ENCODE results near the gene PDCD1. TPM values are rescaled to one million over a fixed set of nuclear protein-coding genes. Genes with fewer than 3 reads are reported as not detected.
"Not testable (repeated sequence)": the region's sequence is repeated elsewhere in the genome, so short reads cannot be mapped to it uniquely, and the experiment has no call there.

PDCD1 gene
- total RNA-seq, 1 experiment from 2014 or later, result not detected

DNA sequence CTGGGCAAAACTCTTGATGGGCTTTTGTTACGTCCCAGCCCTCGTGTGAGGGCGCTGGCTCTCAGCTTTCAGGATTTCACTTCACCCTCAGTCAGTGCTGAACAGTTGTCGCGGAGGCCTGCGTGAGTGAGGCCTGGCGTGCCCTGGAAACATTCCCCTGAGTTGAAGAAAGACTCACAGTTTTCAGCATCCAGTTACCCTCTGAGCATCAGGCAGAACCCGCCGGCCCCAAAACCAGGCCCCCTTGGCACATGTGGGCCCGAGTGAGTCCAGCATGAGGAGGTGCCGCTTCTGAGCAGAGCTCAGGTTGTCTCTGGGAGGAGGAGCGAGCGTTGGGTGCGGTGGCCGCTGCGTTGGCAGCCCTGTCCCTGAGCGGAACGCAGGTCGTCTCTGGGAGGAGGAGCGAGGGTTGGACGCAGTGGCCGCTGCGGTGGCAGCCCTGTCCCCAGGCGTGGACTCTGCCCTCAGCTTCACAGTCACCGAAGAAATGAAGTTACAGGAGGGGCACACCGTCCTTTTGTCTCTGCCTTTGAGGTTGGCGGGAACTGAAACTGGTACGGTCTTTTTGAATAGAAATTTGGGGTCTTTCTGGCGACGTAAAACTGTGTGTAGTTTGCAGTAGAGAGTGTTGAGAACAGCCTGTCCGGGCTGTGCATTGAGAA, 49.8 kb downstream of the PDCD1 start, which contains the start of gene NEU4:
NEU4 (plus strand) TSS at position 473 of the 662 bp plus-strand sequence. CDS start 5,292 bp downstream, outside the sequence.
- no peaks in the 10 kb centered on the region for H3K27me3 ChIP-seq

DNA sequence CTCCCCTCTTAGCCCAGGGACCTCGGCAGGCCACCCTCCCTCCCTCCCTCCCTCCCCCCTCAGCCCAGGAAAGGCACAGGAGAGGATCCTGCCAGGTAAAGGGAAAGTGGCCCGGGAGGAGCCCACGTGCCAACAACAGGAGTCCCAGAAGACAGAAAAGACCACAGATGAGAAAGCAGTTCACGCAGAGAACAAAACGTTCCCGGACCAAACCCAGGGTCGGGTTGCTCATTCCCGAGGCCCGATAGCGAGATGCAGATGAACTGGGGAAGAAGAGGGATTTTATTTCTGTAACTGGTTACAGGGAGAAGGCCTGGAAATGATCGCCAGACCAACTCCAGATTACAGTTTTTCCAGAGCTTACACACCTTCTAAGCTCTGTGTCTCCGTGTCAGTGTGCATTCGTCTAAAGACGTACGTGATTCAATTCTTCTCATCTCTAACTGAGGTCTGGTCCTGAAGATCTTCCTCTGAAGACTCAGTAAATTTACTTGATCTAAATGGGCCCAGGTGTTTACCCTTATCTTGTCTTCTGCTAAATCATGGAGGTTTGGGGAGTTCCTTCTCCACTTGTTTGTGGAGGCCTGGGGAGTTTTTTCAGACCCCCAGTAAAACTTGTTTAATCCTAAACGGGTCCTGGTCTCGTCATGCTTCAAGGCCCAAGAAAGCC, 50.5 kb downstream of the PDCD1 start:
- DNase-seq, result no peak
- Histone ChIP-seq H3K36me3 (no peaks in the 10 kb centered on the region), H3K27me3 (no peaks in the 10 kb centered on the region), H3K4me3 (no peak overlapping the region), H3K9me3 (no peaks in the 10 kb centered on the region)

More for the DNA sequence above, 49.8 kb downstream of the PDCD1 start, which contains the start of gene NEU4:
- no peaks in the 10 kb centered on the region for H3K9me3 ChIP-seq
- DNase-seq, result no peak
- H3K36me3 ChIP-seq, result no peaks in the 10 kb centered on the region
- H3K4me3 ChIP-seq, result no peak within 1 kb of the TSS

DNA sequence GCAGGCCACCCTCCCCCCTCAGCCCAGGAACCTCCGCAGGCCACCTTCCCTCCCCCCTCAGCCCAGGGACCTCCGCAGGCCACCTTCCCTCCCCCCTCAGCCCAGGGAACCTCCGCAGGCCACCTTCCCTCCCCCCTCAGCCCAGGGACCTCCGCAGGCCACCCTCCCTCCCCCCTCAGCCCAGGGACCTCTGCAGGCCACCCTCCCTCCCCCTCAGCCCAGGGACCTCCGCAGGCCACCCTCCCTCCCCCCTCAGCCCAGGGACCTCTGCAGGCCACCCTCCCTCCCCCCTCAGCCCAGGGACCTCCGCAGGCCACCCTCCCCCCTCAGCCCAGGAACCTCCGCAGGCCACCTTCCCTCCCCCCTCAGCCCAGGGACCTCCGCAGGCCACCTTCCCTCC, 52.5 kb downstream of the PDCD1 start:
- H3K27me3 ChIP-seq, DNase-seq, H3K4me3 ChIP-seq, H3K36me3 ChIP-seq, H3K9me3 ChIP-seq: not testable (repeated sequence)

DNA sequence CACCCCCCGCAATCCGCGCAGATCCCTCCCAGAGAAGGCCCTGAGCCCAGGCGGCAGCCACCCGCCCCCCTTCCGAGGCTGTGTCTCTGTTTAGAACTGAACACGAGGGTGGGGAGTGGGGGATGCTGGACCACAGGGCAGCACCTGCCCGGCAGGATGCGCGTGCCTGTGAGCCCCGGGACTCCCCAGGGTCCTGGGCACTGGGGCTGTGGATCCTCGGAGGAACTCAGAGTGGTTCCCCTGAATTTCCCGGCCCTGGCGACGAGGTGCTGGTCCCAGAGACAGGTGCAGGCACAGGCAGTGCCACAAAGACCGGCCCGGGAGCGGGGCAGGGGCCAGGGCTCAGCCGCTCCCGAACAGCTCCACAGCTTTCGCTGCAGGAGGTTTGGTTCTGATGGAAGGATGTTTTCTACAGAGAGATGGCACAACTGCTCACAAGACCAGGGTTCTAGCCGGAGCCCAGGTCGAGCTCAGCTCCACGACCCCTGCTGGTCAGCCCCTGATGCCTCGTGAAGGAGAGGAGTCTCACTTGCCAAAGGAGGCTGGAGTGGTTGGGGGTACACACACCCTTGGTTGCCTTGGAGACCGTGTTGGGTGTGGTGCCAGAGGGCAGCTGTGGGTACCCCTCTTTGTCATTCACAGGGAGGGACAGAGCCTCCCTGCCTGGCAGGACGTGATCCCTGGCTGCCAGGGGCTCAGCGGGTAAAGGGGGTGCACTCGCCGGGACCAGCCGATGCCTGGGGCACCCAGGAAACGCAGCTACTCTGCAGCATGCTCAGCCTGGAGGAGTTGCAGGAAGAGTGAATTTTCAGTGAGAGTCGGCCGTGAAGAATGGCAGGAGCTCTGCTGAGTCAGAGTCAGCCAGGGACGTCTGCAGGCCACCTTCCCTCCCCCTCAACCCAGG, 54.1 kb downstream of the PDCD1 start:
- Histone ChIP-seq H3K4me3 (no peak overlapping the region), H3K27me3 (no peaks in the 10 kb centered on the region), H3K9me3 (no peaks in the 10 kb centered on the region), H3K36me3 (no peaks in the 10 kb centered on the region)
- no peak for DNase-seq

DNA sequence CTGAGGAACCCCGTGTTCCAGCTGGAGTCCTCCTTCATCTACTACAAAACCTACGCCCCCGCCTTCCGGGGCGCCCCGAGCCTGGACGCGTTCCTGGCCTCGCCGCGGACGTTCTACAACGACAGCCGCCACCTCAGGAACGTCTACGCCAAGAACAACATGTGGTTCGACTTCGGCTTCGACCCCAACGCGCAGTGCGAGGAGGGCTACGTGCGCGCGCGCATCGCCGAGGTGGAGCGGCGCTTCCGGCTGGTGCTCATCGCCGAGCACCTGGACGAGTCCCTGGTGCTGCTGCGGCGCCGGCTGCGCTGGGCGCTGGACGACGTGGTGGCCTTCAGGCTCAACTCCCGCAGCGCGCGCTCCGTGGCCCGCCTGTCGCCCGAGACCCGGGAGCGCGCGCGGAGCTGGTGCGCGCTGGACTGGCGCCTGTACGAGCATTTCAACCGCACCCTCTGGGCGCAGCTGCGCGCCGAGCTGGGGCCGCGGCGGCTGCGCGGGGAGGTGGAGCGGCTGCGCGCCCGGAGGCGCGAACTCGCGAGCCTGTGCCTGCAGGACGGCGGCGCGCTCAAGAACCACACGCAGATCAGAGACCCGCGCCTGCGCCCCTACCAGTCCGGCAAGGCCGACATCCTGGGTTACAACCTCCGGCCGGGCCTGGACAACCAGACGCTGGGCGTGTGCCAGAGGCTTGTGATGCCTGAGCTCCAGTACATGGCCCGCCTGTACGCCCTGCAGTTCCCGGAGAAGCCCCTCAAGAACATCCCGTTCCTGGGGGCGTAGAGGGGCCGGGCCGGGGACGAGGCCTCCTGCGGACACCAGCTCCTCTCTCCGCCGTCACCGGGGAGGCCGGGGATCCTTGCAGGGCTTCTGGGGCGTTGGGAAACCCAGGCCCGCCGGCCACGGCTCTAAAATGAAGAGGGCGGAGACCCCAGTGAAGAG, 55.0 kb downstream of the PDCD1 start:
- no peak for DNase-seq
- Histone ChIP-seq H3K4me3 (no peak overlapping the region), H3K9me3 (no peaks in the 10 kb centered on the region), H3K27me3 (no peaks in the 10 kb centered on the region), H3K36me3 (no peaks in the 10 kb centered on the region)

DNA sequence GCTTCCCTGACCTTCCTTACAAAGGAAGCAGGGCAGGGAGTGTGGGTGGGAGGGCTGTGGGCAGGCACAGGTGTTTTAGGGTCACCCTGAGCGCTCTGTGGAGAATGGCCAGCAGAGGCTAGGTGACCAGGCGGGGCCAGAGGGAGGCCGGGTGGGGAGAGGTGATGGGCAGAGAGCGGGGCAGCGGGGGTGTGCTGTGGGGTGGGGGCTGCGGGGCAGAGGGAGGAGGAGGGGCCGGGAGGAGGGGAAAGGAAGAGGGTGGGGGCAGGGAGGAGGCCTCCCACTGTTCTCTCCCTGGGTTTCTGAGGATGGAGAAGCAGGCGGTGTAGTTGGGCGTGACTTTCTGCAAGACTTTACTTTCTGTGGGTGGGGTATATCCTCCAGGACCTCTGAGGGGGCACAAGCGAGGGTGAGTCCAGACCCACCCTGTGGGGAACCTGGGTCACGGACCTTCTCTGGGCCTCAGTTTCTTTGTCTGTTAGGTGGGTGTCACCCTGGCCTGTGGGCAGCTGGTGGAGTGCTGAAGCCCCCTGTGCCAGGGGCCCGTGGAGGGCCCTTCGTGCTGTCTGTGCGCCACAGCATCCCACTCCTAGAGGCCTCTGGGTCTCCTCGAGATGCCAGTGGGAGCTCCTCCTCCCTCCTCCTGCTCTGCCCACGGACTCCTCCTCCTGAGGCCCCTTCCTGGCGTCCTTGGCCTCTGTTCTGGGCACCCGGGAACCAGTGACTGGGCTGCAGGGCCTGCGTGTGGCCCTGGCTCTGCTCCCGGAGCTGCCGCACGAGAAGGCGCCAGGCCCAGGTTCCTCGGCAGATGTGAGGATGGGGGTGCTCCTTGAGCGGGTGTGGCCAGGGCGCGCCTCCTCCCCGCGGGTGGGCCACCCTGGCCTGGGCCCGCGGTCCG, 56.0 kb downstream of the PDCD1 start:
- Histone ChIP-seq H3K36me3 (no peaks in the 10 kb centered on the region), H3K4me3 (no peak overlapping the region), H3K27me3 (no peaks in the 10 kb centered on the region), H3K9me3 (no peaks in the 10 kb centered on the region)
- DNase-seq, result no peak

DNA sequence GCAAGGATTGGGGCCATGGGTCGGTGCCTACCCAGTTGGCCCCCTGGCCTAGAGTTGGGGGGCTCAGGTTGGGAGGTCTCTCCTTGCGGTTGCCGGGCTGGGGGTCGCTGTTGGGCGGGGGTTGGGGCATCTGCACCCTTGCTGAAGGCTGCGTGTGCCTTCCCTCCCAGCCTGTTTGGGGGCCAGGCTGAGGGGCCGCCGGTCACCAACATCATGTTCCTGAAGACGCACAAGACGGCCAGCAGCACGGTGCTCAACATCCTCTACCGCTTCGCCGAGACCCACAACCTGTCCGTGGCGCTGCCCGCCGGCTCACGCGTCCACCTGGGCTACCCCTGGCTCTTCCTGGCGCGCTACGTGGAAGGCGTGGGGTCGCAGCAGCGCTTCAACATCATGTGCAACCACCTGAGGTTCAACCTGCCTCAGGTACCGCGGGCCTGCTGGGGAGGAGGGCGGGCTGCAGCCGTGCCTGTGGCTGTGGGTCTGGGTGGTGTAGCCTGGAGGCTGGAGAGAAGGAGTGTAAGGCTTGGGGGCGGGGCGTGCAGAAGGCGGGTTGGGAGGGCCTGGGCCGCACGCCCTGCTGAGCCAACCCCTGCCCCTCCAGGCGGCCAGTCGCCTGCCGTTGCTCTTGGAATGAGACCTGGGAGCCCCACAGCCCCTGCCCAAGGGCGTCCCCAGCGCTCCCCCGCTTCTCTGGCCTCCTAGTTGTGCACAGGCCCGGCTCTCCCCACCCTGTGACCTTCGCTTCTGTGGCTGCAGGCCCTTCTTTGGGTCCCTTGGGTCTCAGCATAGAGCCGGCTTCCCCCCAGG, 56.9 kb downstream of the PDCD1 start:
- Histone ChIP-seq H3K9me3 (no peaks in the 10 kb centered on the region), H3K27me3 (no peaks in the 10 kb centered on the region), H3K4me3 (no peak overlapping the region), H3K36me3 (no peaks in the 10 kb centered on the region)
- DNase-seq, result no peak

DNA sequence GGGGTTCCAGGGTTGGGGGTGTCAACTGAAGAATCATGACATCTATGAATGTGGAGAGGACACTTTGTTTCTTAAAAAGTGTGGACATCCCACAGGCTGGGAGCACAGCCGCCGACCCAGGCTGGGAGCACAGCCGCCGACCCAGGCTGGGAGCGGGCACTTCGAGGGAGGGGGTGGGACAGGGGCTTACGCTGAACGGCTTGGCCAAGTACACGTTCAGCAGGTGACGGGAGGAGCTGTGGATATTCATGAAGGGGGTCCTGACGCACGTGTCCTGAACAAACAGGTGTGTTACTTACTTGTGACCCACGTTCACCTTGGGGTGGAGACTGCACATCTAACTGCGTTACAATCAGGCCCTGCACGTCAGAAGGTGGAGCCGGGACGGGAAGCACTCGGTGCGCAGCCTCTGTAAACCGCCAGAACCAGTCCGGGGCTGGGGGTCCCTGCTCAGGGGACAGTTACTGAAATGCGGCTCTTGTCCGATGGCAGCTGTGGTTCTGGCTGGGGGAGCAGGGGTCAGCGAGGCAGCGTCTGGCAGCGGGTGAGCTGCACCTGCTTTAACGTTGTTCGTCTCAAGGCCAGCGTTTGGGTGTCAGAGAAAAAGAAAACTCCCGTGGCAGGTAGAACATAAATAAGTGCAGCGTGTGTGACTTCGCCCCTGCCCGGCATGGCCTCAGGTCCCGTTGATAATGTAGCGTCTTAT, 58.3 kb downstream of the PDCD1 start:
- H3K36me3 ChIP-seq, result not testable (repeated sequence)

More for the DNA sequence above, 58.3 kb downstream of the PDCD1 start:
- DNase-seq, H3K9me3 ChIP-seq, H3K4me3 ChIP-seq, H3K27me3 ChIP-seq: not testable (repeated sequence)

Other genes with a start within 250 kb of the PDCD1 start
- gene THAP4, start 221.7 kb downstream of the PDCD1 start, total RNA-seq (2014; rRNA removed; shearing (Covaris generic); ENCODE audit: low replicate concordance), result 72.2 and 110 TPM in 2 replicates
- 47.9 and 83.9 TPM in 2 replicates for gene ATG4B, start 221.2 kb downstream of the PDCD1 start, total RNA-seq (2014; rRNA removed; shearing (Covaris generic); ENCODE audit: low replicate concordance)
- 48.4 and 87.7 TPM in 2 replicates for gene DTYMK, start 172.1 kb downstream of the PDCD1 start, total RNA-seq (2014; rRNA removed; shearing (Covaris generic); ENCODE audit: low replicate concordance)
- gene ING5, start 156.9 kb downstream of the PDCD1 start, total RNA-seq (2014; rRNA removed; shearing (Covaris generic); ENCODE audit: low replicate concordance), result 10.3 and 45.2 TPM in 2 replicates
- 18.7 and 28.1 TPM in 2 replicates for gene D2HGDH, start 124.3 kb downstream of the PDCD1 start, total RNA-seq (2014; rRNA removed; shearing (Covaris generic); ENCODE audit: low replicate concordance)
- gene GAL3ST2, start 82.1 kb downstream of the PDCD1 start, total RNA-seq (2014; rRNA removed; shearing (Covaris generic); ENCODE audit: low replicate concordance), result 1.7 TPM in 1 of 2 replicates, not detected in the other
- gene NEU4, start 49.7 kb downstream of the PDCD1 start, total RNA-seq (2014; rRNA removed; shearing (Covaris generic); ENCODE audit: low replicate concordance), result not detected in 2 replicates
- not detected in 2 replicates for gene RTP5, start 10.8 kb upstream of the PDCD1 start, total RNA-seq (2014; rRNA removed; shearing (Covaris generic); ENCODE audit: low replicate concordance)